ENCODE data around the gene CDK14.

- TF ChIP-seq CTCF (IDR thresholded peaks at IDR 0.05; ENCODE audit: insufficient read depth, low read length) (no peak), POLR2AphosphoS5 (IDR thresholded peaks at IDR 0.05; ENCODE audit: low read depth) (no peak)
Observed at GRCh38 chr7:90758933-90759562, 162.9 kb downstream of the CDK14 start.
